RWPE2 (cell line): Measurements from ENCODE around the gene FAM98B.

Experiments
- ATAC-seq: fragments of 200-7000 bp; cut with Tn5 transposase; 3 replicates; pipeline ENCODE4 v1.9.1; 2021; ENCODE audit warnings: low read depth
- DNase-seq: peaks from one replicate; pipeline ENCODE4 v3.0.0-alpha.2; 2020; ENCODE audit warnings: low spot score
- H3K27ac ChIP-seq: fragments of 450-650 bp; 2 replicates; pipeline ENCODE4 v1.5.1; 2017; ENCODE audit warnings: mild to moderate bottlenecking; ENCODE audit not compliant: poor library complexity, severe bottlenecking
- H3K27me3 ChIP-seq: fragments of 250-450 bp; sonication (Bioruptor Pico); 2 replicates; pipeline ENCODE4 v1.5.1; 2021; ENCODE audit warnings: mild to moderate bottlenecking, moderate library complexity; ENCODE audit not compliant: insufficient read depth, poor library complexity, severe bottlenecking
- H3K36me3 ChIP-seq: fragments of 250-450 bp; sonication (Bioruptor Pico); 2 replicates; pipeline ENCODE4 v1.5.1; 2020; ENCODE audit warnings: low read depth, mild to moderate bottlenecking, moderate library complexity
- H3K4me1 ChIP-seq: fragments of 250-450 bp; sonication (Bioruptor Pico); 2 replicates; pipeline ENCODE4 v1.5.1; 2021; ENCODE audit warnings: mild to moderate bottlenecking, moderate library complexity; ENCODE audit not compliant: insufficient read depth, poor library complexity, severe bottlenecking
- H3K4me3 ChIP-seq: fragments of 250-450 bp; sonication (Bioruptor Pico); 2 replicates; pipeline ENCODE4 v1.5.1; 2021; ENCODE audit warnings: mild to moderate bottlenecking, moderate library complexity; ENCODE audit not compliant: severe bottlenecking
- H3K9me3 ChIP-seq: fragments of 250-450 bp; sonication (Bioruptor Pico); 2 replicates; pipeline ENCODE4 v1.5.1; 2021; ENCODE audit warnings: mild to moderate bottlenecking, moderate library complexity; ENCODE audit not compliant: severe bottlenecking
- CTCF ChIP-seq: fragments of 450-650 bp; IDR thresholded peaks from one replicate; pipeline ENCODE4 v1.5.1; 2017; ENCODE audit warnings: mild to moderate bottlenecking, moderate library complexity; ENCODE audit not compliant: poor library complexity, severe bottlenecking

The FAM98B gene

GRCh38 chr15:38532728-38533127, 78.8 kb downstream of the FAM98B start:
- Histone ChIP-seq H3K4me3 (no peak overlapping the region), H3K27ac (no peak overlapping the region), H3K4me1 (no peaks in the 10 kb centered on the region), H3K36me3 (no peaks in the 10 kb centered on the region), H3K9me3 (no peaks in the 10 kb centered on the region), H3K27me3 (no peaks in the 10 kb centered on the region)
- DNase-seq (no peak), ATAC-seq (no peak)
- no peak for TF ChIP-seq CTCF

GRCh38 chr15:38533416-38533915, 79.5 kb downstream of the FAM98B start:
- TF ChIP-seq CTCF = no peak
- Histone ChIP-seq H3K9me3 (no peaks in the 10 kb centered on the region), H3K4me3 (no peak overlapping the region), H3K36me3 (no peaks in the 10 kb centered on the region), H3K27ac (no peak overlapping the region), H3K27me3 (no peaks in the 10 kb centered on the region), H3K4me1 (no peaks in the 10 kb centered on the region)
- no peak for ATAC-seq
- no peak for DNase-seq

- no peak for TF ChIP-seq CTCF
- no peak for DNase-seq
- no peak for ATAC-seq
- no peak overlapping the region for H3K27ac ChIP-seq
- H3K27me3 ChIP-seq = no peaks in the 10 kb centered on the region
- no peaks in the 10 kb centered on the region for H3K9me3 ChIP-seq
- H3K36me3 ChIP-seq = no peaks in the 10 kb centered on the region
- H3K4me3 ChIP-seq = no peak overlapping the region
- H3K4me1 ChIP-seq = no peaks in the 10 kb centered on the region
These were observed 80.0 kb downstream of the FAM98B start for GRCh38 chr15:38533926-38534325.

GRCh38 chr15:38534691-38535090, 80.8 kb downstream of the FAM98B start:
- Histone ChIP-seq H3K4me1 (no peaks in the 10 kb centered on the region), H3K4me3 (no peak overlapping the region), H3K9me3 (no peaks in the 10 kb centered on the region), H3K36me3 (no peaks in the 10 kb centered on the region), H3K27me3 (no peaks in the 10 kb centered on the region), H3K27ac (no peak overlapping the region)
- ATAC-seq (no peak), DNase-seq (no peak)
- no peak for TF ChIP-seq CTCF

GRCh38 chr15:38535491-38536200, 81.7 kb downstream of the FAM98B start:
- Histone ChIP-seq H3K9me3 (no peaks in the 10 kb centered on the region), H3K4me3 (no peak overlapping the region), H3K27ac (no peak overlapping the region), H3K4me1 (no peaks in the 10 kb centered on the region), H3K36me3 (no peaks in the 10 kb centered on the region), H3K27me3 (no peaks in the 10 kb centered on the region)
- DNase-seq (no peak), ATAC-seq (no peak)
- no peak for TF ChIP-seq CTCF
